EH (cell line): ENCODE results near the gene FGFRL1.

ENCODE experiments used
- DNase-seq: peaks from one replicate; pipeline ENCODE4 v3.0.0-alpha.2; 2015; ENCODE audit warnings: low read depth

The FGFRL1 gene, protein sequence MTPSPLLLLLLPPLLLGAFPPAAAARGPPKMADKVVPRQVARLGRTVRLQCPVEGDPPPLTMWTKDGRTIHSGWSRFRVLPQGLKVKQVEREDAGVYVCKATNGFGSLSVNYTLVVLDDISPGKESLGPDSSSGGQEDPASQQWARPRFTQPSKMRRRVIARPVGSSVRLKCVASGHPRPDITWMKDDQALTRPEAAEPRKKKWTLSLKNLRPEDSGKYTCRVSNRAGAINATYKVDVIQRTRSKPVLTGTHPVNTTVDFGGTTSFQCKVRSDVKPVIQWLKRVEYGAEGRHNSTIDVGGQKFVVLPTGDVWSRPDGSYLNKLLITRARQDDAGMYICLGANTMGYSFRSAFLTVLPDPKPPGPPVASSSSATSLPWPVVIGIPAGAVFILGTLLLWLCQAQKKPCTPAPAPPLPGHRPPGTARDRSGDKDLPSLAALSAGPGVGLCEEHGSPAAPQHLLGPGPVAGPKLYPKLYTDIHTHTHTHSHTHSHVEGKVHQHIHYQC

DNA sequence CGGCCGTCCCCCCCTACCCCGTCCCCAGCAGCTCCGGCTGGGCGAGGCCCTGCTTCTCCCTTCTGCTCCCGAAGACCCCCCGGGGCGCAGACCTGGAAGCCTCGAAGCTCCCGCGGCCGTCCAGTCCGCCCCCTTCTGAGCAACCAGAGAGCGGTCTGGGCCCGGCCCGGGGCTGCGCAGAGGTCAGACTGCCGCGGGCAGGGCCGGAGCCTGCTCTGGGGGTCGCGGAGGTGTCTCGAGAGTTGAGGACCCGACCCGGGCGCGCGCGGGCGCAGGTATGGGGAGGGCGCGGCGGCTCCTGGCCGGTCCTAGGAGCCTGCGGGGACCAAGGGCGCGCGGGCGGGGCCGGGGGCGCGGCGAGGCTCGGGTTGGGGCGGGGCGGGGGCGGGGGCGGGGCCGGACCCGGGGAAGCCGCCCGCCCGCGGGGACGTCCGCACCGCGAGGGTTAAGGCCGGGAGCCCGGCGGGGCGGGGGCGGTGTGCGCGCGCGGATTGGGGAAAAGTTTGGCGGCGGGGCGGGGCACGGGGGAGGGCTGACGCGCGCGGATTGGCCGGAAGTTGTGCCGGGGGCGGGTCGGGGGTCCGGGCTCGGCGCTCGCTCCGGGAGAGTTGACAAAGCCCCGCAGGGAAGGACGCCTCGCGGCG is at the start of gene FGFRL1:
Gene FGFRL1 (plus strand): TSS at position 605 of the 644 bp plus-strand sequence. CDS start 860 bp downstream, outside the sequence.
- DNase-seq: peak; percentile 87

DNA sequence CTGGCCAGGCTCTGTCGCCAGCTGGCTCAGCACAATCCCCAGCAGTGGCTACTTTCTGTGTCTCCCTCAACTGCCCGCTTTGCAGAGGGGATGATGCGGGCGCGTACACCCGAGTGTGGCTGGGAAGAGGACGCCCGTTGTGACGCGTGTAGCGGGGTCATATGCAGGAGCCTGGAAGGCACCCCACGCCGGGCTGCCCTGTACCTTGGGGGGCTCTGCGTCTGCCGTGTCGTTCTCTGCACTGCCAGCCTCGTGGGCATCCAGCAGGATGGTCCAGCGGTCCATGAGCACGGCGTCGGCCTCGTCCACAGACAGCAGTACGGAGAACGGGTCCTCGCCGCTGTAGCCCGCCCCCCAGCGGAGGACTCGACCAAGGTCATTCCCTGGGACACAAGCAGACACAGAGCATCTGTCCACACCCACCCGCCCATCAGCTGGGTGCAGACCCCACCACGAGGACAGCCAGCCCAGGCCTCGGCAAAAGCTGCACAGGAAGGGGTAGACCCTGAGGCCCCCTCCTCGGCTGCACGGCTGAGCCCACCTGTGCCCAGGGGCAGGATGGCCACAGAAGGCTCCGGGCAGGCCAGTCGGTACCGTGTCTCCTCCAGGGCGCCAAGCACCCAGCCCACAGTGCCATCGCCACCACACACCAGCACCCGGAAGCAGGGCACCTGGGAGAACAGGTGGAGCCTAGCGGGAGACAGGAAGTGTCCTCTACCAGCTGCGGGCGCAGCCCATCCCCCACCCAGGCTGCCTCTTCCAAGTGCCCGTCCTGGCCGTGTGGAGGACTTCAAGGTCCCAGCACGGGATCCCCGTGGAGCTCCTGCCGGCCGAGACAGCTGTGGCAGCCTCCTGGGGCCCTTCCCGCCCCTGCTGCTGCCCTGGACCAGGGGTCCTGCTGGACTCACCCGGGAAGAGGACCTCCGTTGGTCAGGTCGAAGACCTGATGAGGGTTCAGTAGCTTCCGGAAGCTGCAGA is 48.9 kb upstream of the FGFRL1 start:
- DNase-seq: no peak

DNA sequence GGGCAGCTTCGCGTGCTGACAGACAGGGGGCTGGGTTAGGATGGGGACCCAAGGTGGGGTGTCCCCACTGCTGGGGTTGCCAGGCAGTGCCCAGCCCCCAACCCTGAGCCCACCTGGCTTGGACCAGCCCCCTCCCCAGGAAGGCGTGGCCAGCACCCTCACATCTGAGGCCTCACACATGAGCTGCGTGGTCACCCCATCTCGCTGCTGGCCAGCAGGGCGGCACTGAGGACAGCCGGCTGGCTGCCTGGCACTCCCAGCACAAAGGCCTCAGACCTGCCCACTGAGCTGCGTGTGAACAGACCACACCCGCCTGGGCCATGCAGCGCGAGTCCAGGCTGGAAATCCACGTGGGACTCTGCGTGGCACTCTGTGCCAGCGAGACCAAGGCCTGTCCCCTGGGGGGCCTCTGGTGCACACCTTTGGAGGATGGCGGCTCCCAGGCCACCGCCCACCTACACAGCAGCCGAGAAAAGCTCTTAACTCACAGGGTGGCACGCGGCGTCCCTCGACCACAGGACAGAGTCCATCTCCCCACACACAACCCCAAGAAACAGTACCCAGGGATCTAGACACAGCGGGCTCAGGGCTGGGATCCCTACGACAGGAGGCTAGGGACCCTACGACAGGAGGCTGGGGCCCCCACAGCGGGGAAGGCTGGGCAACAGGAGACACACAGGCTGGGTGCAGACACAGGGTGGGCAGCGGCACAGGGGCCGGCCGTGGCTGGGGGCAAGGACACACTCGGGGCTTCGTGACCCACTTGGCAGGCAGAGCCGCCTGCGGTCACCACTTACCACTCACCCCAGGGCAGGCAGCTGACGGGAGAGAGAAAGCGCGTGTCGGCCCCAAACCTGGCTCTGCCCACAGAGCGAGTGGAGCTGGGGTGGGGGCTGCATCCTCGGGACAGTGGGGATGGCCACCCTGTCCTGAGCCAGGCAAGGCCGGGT is 47.9 kb upstream of the FGFRL1 start:
- DNase-seq: no peak

DNA sequence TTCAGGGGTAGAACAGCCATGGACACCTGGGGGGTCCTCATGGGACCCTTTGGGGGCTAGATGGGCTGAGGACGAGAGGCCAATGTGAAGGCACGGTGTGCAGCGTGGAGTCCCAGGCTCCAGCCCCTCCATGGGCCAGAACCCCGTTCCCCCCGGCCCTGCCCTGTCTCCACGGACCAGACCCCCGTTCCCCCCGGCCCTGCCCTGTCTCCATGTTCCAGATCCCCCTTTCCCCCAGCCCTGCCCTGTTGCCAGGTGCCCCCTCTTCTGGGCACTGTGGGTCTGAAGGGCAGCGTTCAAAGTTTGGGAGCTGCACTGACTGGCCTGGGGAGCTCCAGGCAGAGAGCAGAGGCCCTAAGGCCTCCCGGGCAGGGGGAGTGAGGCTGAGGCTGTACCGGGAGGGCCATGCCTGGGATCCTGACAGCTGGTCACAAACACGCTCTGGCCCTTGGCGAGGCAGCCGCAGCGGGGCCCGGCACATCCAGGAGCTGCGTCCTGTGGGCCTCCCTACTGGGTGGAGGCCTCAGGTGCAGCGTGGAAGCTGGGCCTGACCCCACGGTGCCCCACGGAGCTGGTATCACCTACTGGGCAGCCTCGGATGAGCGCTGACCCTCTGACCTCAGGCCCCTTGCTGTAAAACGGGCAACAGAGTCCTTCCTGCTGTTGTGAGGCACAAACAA is 46.9 kb upstream of the FGFRL1 start:
- DNase-seq: no peak

DNA sequence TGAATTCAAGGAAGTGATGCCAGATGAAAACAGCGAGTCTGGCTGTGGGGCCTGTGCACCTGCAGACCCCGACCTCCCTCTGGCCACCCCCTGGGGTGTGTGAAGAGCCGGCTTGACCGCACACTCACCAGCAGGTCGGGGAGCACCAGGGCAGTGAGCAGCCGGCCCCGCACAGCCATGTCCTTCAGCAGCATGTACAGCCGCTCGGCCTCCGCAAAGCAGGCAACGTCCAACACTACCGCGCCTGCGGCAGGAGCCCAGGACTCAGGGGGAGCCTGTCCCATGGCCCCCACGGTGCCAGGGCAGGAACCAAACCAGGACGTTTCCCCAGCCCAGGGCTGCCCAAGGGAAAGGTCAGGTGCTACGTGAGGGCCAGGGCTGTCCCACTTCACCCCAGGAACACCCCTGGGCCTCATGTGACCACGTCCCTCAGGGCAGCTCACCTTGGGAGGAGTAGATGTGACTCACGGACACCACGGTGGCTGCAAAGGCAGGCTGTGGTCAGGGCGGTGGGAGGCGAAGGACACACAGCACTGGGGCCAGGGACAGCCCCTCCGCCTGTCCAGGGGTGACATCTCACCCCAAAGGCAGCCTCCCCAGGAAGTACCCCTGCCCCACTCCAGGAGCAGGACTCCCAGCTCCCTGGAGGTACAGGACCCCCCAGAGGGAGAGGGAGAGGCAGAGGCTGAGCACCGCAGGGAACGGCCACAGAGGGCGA is 46.2 kb upstream of the FGFRL1 start:
- DNase-seq: no peak

DNA sequence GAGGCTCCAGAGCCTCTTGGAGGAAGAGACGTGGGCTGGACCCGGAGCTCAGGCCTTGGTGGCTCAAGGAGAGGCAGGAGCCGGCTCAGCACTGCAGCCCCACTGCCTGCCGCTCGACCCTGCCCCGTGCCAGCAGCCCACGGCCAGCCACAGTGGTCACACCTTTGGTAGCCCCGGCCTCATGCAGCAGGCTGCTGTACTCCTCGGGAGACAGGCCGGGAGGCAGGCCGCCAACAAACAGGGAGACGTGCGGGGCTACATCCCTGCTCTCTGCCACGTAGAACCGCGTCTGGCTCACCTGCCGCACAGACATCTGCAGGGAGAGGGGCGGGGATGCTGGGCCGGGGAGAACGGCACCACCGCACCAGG is 45.7 kb upstream of the FGFRL1 start:
- DNase-seq: no peak

DNA sequence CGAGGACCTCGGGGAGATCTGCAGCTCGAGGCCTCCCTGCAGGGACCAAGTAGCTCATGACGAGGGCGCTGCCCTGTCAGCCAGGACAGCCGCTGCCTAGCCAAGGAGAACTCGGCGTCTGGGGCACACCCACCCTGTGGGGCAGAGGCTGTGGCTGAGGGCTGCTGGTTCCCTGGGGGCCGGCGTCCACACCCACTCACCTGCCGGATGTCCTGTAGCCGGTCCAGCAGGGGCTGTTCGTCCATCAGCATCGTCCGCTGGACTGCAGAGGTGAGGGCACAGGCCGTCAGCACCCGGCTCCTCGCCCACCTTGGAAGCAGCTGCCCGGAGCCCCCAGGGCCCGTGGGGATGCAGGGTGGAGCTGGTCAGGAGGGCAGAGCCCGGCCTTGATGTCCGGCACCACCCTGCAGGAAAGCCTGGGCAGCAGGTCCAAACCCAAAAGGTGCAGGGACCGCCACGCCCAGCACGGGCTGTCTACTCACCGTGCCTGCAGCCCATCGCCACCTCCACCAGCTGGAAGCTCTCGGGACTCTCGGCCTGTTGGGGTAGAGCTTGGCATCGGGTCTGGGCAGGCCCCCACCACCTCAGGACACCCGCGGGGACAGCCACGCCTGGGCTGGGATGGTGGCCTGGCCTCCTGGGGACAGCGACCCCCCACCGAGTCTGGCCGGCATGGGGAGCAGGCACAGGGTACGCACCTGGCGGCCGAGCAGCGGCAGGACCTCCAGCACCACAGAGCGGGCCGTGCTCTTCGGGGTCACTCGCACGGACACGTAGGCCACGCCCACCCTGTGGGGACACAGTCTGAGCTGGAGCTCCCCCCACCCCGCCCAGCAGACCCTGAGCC is 44.9 kb upstream of the FGFRL1 start:
- no peak for DNase-seq

DNA sequence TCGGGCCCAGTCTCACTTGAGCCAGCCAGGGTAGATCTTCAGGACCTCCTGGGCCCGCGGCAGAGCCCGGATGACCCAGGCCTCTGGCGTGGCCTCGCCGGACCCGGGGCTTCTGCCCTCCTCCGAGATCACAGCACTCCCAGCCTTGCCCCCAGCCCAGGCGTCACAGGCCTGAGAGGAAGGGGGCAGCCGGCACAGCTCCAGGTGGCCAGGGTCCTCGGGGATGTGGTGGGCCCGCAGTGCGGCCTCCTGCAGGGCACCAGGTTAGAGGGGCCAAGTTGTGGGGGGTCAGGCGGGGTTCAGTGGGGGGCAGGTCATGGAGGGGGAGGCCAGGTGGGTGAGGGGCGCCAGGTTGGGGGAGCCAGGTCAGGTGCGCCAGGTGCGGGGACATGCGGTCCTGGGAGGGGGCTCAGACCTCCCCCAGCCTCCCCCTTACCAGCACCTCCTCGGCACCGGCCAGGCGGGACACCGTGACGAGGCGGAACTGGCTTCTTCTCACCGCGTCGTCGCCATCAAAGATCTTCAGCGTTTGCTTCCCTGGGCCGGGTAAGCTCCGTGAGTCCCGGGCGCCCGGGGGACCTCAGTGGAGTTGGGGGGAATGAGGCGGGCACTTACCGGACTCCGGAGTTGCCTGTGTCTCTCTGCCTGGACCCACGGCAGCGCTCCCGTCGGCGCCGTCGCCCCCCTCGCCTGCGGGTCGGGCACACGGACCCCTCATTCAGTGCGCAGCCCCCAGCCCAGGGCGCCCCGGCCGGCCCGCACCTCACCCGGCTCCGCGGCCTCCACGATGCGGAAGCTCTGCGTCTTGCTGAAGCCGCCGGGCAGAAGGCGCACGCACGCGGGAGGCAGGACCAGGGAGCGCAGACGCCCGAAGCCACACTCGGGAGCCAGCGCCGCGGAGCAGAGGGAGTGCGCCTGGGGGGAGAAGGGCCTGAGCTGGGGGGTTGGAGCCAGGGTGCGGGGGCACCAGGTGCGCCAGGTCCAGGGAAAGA is 44.0 kb upstream of the FGFRL1 start:
- DNase-seq: no peak

DNA sequence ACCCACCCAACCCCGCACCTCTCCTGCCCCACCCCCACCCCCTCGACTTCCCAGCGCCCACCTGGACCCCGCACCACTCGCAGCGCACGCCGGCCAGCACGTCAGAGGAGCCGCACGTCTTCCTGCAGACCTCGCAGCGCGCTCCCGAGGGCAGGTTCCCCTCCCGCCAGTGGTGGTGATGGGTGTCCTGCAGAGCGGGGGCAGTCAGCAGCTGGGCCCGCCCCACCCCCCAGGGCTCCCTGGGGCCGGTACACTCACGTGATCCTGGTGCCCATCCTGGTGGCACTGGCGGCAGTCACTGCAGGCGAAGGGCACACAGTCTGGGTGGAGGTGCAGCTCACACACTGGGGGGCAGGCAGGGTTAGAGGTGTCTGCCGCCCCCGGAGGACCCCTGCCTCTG is 43.2 kb upstream of the FGFRL1 start:
- DNase-seq: no peak

DNA sequence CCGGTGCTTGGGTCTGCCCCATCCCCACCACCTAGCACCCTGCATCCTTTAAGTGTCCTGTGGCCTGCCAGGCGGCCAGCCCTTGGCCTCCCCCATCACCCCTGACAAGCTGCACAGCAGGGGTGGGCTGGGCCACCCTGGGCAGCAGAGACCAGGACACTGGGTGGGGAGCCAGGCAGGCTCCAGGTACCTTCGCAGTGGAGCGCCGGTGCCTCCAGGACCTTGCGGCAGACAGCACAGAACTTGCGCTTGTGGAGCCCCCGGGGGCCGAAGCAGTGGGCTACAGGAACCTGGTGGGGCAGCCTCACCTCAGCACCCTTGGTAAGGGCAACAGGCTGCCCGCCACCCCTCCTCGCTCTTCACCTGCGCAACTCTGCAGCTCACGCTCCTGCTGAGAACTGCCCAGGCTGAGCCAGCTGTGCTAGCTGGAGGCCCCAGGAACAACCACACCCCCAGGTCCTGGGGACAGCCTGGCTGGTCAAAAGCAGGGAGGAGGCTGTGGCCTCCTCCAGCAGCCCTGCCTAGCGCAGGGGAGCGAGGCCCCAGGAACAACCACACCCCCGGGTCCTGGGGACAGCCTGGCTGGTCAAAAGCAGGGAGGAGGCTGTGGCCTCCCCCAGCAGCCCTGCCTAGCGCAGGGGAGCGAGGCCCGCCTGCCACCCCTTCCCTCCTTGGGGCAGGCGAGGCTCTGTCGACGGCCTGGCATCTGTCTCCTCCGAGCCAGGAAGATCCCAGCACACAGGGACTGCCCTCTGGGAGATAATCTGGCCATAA is 42.6 kb upstream of the FGFRL1 start:
- DNase-seq: no peak

DNA sequence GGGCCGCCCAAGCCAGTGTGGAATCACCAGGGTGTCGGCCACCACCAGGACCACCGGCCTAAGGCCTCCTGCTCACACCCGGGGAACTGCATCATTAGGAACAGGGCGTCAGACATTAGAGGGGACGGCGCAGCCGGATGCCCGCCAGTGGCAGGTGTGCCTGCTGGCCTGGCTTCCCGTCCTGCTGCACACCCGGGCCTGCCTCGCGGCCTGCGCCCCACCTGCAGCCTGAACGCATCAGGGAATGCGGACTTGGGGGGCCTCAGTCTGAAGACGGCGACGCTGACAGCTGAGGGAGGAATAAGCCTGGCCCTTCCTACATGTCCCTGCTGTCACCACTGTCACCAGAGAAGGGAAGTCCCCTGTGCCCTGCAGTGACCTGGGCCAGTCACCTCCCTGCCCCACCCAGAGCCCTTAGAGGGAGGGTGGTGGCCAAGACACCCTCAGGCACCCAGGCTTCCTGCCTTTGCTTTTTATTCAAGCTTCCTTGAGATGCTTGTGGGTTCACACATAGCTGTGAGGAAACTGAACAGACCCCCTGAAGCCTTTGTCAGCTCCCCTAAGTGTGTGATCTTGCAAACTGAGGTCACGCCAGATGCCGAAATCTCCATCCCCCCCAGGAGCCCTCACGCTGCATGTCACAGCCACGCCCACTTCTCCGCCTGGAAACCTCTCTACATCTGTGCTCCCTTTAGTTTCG is 41.2 kb upstream of the FGFRL1 start:
- DNase-seq: no peak

DNA sequence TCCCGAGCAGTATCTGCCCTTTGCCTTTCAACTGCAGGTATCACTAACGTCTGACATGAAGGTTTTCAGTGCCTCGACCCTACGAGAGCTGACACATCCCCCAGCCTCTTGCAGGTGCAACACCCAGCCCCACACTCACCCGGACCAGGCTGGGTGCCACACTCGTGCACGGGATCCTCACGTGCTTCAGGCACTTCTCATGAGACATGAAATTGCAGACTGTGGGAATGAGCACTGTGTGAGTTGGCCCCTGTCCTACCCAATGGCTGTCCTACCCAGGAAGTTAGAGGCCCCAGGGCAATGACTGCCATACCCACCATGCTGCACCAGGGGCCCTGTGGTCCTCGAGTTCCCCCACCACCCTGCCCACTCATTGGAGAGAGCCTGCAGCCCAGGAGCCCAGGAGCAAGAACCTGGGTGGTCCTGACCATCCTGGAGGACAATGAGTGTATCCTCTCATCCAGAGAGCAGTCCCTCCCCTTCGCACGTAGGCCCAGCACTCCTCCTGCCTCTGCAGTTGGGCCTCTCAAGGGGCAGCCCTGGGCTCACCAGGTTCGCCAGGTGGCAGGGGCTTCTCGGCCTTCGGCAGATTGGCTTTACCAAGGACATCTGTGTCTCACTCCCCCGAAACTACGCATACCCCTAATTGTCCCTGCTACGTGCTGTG is 40.4 kb upstream of the FGFRL1 start:
- DNase-seq: peak; percentile 8

DNA sequence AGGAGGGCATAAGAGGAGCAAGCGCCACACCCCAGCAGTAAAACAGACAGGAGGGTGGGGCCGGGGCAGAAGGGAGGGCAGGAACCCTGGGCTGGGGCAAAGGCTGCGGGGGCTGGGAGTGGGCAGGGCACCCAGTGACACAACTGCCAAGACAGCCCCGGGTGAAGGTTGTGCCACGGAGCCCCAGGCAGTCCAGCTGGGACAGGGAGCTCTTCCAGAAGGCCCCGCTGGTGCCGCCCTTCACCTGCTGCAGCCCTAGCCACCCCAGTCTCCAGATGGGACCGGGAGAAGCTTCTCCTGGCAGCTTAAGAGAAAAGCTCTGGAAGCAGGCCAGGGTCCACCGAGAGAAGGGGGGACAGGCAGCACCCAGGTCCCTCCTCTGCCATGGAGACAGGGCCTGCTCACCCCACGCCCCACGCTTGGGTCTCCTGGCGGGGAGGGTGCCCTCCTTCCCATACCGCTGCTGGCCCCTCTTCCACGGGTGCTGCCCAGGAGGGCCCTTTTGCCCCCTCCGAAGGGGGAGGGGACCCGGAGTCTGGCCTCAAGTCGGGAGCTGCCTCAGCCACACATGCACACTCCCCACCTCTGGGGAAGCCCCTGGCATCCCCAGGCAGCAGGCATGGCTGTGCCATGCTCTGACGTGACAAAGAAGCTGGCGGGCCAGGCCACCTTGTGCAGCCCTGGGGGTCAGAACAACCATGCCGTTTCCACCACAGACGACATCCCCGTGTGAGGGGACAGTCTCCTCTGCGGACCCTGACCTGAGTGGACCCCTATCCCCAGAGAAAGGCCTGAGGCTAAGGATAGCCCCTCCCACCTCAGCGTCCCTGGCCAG is 39.5 kb upstream of the FGFRL1 start:
- DNase-seq: no peak

DNA sequence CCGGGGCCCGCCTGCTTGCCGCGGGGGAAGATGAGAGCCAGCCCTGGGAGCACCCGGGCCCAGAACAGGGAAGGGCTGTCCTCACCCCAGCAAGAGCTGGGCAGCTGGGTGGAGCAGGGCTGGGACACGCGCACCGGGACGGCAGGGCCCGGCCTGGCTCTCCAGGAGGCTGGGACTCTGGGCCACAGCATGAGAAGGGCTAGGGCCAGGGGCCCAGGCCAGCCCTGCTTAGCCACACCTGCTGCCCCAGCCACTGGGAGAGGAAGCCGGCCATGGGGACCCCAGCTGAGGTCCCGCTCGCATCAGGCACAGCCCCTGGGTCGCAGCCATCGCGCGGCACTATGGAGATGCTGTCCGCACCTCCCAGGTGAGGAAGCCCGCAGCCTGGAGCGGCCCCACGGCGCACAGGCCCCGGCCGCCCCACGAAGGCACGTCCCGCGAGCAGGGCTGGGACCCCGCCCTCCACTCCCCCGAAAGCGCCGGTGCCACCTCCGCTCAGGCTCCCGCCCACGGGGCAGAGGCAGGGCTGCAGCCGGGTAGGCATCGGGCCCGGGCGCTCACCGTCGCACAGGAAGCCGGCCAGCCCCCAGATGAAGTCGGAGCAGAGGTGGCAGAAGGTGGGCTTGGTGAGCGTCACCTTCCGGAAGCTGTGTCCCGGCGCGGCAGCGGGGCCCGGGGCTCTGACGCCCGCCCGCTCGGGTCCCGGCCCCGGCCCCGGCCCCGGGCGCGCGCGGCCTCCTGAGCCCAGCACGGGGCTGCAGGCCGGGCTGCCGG is 38.6 kb upstream of the FGFRL1 start:
- DNase-seq: peak; percentile 41
